Measurements from ENCODE around the gene KCNT2. TPM values are rescaled to one million over a fixed set of nuclear protein-coding genes. Genes with fewer than 3 reads are reported as not detected.

Gene KCNT2
- total and polyA plus RNA-seq, 2 donors (not counting 3 experiments of a cell fraction or from before 2014, with no cell fraction given) = 0.46 to 1.6 TPM

DNA sequence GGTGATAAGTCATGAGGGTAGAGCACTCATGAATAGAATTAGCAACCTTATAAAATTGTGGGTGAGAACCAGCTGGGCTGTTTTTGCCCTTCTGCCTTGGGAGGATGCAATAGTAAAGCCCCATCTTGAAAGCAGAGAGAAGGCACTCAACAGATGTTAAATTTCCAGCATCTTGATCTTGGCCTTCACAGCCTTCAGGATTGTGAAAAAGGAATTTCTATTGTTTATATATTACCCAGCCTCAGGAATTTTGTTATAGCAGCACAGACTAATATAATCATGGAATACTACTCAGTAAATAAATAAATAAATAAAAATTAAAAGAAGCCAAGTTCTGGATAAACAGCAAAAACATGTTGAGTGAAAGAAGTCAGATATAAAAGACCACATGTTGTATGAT is 175.2 kb downstream of the KCNT2 start:
- Histone ChIP-seq H3K27me3 (ENCODE audit: control insufficient read depth in 2 of 2, insufficient read depth in 2 of 2, low read length in 2 of 2) (no peaks in the 10 kb centered on the region), H3K4me1 (ENCODE audit: control insufficient read depth, extremely low read depth, insufficient read depth, low read length) (no peaks in the 10 kb centered on the region), H3K9me1 (replicated peaks; ENCODE audit: control insufficient read depth, extremely low read depth, insufficient read depth, low read length) (no peaks in the 10 kb centered on the region), H2AFZ (ENCODE audit: low read depth, low read length) (no peak overlapping the region), H3K36me3 (ENCODE audit: control insufficient read depth in 2 of 2, extremely low read depth in 1 of 2, insufficient read depth in 2 of 2, low read length in 2 of 2) (no peaks in the 10 kb centered on the region), H3K9ac (replicated peaks; ENCODE audit: extremely low read depth, insufficient read depth, low read length) (no peak overlapping the region), H3K4me2 (ENCODE audit: insufficient read depth, low read length) (no peak overlapping the region), H3K4me3 (replicated peaks in 1 of 3; ENCODE audit: insufficient read depth in 1 of 3, low read depth in 1 of 3, low read length in 3 of 3) (no peak overlapping the region), H4K20me1 (replicated peaks; ENCODE audit: control insufficient read depth, extremely low read depth, insufficient read depth, low read length) (no peaks in the 10 kb centered on the region), H3K79me2 (ENCODE audit: control insufficient read depth, insufficient read depth, low read length) (no peaks in the 10 kb centered on the region), H3K27ac (ENCODE audit: insufficient read depth, low read depth, low read length) (no peak overlapping the region), H3K9me3 (replicated peaks; ENCODE audit: control insufficient read depth, insufficient read depth, low read length) (no peaks in the 10 kb centered on the region)
- no peak for FAIRE-seq
- DNase-seq (ENCODE audit: low read depth, low spot score) = no peak
- TF ChIP-seq JUN (IDR thresholded peaks at IDR 0.05; ENCODE audit: borderline replicate concordance, insufficient read depth, insufficient read length, low read depth) = no peak
- no peak for TF ChIP-seq EZH2 (IDR thresholded peaks at IDR 0.05; ENCODE audit: borderline replicate concordance, low read depth, low read length, severe bottlenecking)
- no peak for TF ChIP-seq POLR2AphosphoS5 (IDR thresholded peaks at IDR 0.05; ENCODE audit: insufficient read depth, low read depth, low read length)
- TF ChIP-seq FOS (IDR thresholded peaks at IDR 0.05; ENCODE audit: borderline replicate concordance, insufficient read depth, low read length) = no peak
- no peak for TF ChIP-seq MYC (IDR thresholded peaks at IDR 0.05; ENCODE audit: low read depth, low read length)
- TF ChIP-seq, protein P1, sequence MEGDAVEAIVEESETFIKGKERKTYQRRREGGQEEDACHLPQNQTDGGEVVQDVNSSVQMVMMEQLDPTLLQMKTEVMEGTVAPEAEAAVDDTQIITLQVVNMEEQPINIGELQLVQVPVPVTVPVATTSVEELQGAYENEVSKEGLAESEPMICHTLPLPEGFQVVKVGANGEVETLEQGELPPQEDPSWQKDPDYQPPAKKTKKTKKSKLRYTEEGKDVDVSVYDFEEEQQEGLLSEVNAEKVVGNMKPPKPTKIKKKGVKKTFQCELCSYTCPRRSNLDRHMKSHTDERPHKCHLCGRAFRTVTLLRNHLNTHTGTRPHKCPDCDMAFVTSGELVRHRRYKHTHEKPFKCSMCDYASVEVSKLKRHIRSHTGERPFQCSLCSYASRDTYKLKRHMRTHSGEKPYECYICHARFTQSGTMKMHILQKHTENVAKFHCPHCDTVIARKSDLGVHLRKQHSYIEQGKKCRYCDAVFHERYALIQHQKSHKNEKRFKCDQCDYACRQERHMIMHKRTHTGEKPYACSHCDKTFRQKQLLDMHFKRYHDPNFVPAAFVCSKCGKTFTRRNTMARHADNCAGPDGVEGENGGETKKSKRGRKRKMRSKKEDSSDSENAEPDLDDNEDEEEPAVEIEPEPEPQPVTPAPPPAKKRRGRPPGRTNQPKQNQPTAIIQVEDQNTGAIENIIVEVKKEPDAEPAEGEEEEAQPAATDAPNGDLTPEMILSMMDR (IDR thresholded peaks at IDR 0.05; ENCODE audit: extremely low read depth in 1 of 2, insufficient read depth in 1 of 2, low read depth in 1 of 2, low read length in 2 of 2) = no peak
- TF ChIP-seq GATA2 (IDR thresholded peaks at IDR 0.05; ENCODE audit: insufficient read depth, insufficient read length, low read depth, low read length) = no peak
- TF ChIP-seq, protein P2, sequence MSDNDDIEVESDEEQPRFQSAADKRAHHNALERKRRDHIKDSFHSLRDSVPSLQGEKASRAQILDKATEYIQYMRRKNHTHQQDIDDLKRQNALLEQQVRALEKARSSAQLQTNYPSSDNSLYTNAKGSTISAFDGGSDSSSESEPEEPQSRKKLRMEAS (IDR thresholded peaks at IDR 0.05; ENCODE audit: insufficient read depth, insufficient read length) = no peak
- no peak for TF ChIP-seq POLR2A (IDR thresholded peaks at IDR 0.05; ENCODE audit: low read depth, low read length)
- BruUV-seq (replicated peaks) = no TSS peak
- POLR2A ChIA-PET = no interaction called here
- dilution Hi-C loops (cut with MboI; ENCODE audit: extremely low pct_ligation_motif_present, low sequenced_read_pairs) (no loop called here), intact Hi-C loops (cut with micrococcal nuclease) (no loop called here)
- CTCF ChIA-PET = no interaction called here
